ENCODE results near the gene ZNF618.
A peak's percentile ranks its signal among the peaks of the same experiment; 100 is the strongest.

ZNF618 gene, protein sequence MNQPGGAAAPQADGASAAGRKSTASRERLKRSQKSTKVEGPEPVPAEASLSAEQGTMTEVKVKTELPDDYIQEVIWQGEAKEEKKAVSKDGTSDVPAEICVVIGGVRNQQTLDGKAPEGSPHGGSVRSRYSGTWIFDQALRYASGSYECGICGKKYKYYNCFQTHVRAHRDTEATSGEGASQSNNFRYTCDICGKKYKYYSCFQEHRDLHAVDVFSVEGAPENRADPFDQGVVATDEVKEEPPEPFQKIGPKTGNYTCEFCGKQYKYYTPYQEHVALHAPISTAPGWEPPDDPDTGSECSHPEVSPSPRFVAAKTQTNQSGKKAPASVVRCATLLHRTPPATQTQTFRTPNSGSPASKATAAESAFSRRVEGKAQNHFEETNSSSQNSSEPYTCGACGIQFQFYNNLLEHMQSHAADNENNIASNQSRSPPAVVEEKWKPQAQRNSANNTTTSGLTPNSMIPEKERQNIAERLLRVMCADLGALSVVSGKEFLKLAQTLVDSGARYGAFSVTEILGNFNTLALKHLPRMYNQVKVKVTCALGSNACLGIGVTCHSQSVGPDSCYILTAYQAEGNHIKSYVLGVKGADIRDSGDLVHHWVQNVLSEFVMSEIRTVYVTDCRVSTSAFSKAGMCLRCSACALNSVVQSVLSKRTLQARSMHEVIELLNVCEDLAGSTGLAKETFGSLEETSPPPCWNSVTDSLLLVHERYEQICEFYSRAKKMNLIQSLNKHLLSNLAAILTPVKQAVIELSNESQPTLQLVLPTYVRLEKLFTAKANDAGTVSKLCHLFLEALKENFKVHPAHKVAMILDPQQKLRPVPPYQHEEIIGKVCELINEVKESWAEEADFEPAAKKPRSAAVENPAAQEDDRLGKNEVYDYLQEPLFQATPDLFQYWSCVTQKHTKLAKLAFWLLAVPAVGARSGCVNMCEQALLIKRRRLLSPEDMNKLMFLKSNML

DNA sequence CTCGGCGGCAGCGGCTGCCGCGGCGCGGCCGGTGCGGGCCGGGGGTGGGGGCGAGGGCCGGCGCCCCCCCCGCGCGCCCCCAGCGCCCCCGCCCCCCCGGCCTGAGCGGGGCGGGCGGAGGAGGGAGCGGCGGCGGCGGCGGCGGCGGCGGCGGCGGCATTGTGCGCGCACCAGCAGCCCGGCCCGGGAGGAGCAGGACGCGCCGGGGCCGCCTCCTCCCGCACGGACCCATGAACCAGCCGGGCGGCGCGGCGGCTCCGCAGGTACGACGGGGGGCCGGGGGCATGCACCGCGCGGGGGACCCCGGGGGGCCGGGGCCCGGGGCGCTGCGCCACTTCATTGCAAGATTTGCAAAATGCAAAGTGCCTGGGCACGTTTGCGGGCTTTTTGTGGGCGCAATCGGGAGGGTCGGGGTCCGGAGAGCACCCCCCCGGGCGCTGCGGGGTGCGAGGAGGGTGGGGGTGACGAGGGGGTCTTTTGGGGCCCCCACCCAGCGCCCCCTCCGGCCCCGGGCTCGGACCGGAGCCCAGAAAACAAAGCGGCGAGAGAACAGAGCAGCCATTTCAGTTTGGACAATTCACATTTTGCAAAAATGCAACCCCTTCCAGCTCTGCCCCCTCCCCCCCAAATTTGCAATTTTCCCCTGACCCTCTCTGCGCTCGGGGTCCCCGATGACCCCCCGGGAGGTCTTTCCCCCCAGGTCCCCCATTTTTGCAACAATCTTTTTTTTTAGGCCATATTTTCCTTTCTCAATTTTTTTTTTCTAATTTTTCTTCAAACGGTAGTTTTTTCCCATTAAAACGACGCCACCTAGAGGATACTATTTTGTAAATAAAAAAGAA, at the start of gene ZNF618:
Gene ZNF618, plus strand, starts transcription at position 159 of the 842 bp plus-strand sequence. Its CDS starts 72 bp downstream, at position 231.
- H3K4me1 ChIP-seq (ENCODE audit: insufficient read depth, low read length) = peaks cover 6% of the 10 kb centered on the region; the same call in 1 of the 2 replicates
- ATAC-seq (ENCODE audit: insufficient read depth, low read depth) (peak; percentile 83), DNase-seq (peak; percentile 15)
- TF ChIP-seq, protein P1, sequence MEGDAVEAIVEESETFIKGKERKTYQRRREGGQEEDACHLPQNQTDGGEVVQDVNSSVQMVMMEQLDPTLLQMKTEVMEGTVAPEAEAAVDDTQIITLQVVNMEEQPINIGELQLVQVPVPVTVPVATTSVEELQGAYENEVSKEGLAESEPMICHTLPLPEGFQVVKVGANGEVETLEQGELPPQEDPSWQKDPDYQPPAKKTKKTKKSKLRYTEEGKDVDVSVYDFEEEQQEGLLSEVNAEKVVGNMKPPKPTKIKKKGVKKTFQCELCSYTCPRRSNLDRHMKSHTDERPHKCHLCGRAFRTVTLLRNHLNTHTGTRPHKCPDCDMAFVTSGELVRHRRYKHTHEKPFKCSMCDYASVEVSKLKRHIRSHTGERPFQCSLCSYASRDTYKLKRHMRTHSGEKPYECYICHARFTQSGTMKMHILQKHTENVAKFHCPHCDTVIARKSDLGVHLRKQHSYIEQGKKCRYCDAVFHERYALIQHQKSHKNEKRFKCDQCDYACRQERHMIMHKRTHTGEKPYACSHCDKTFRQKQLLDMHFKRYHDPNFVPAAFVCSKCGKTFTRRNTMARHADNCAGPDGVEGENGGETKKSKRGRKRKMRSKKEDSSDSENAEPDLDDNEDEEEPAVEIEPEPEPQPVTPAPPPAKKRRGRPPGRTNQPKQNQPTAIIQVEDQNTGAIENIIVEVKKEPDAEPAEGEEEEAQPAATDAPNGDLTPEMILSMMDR (IDR thresholded peaks at IDR 0.05; ENCODE audit: borderline replicate concordance, extremely low read depth, low read length, poor library complexity, severe bottlenecking) = peak; percentile 17
- TF ChIP-seq EZH2 (IDR thresholded peaks at IDR 0.05; ENCODE audit: borderline replicate concordance, low read depth, low read length, severe bottlenecking) = peak; percentile 92
- H2AFZ ChIP-seq (ENCODE audit: low read depth, low read length) = peak within 1 kb of the TSS; percentile 72
- peak within 1 kb of the TSS; percentile 53 for H3K9ac ChIP-seq (ENCODE audit: low read depth, low read length)
- H3K27me3 ChIP-seq (ENCODE audit: insufficient read depth, low read length, poor library complexity) = peaks cover 31% of the 10 kb centered on the region
- H3K79me2 ChIP-seq (ENCODE audit: insufficient read depth, low read length) = no peaks in the 10 kb centered on the region
- no peaks in the 10 kb centered on the region for H3K9me3 ChIP-seq (ENCODE audit: insufficient read depth, low read length, severe bottlenecking)
- H3K36me3 ChIP-seq (ENCODE audit: insufficient read depth, low read length) = no peaks in the 10 kb centered on the region
- peak within 1 kb of the TSS; percentile 42 to 55; a peak in 3 of 4 replicates for H3K4me3 ChIP-seq (ENCODE audit: low read depth in 1 of 2, low read length in 2 of 2)
- peak within 1 kb of the TSS; percentile 68 for H3K4me2 ChIP-seq (ENCODE audit: insufficient read depth, low read length)
- no peaks in the 10 kb centered on the region for H4K20me1 ChIP-seq (ENCODE audit: insufficient read depth, low read length)
- no peak within 1 kb of the TSS for H3K27ac ChIP-seq (ENCODE audit: low read length)

DNA sequence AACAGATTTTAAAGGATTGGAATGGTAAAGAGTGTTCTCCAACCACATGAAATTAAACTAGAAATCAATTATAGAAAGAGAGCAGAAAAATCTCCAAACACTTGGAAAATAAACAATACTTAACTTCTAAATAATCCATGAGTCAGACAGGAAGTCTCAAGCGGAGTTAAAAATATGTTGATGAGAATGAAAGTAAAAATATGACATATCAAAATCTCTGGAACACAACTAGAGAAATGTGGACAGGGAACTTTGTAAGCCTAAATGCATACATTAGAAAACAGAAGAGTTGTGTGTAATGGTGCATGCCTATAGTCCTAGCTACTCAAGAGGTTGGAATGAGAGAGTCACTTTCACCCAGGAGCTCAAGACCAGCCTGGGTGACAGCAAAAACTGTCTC, 47.9 kb upstream of the ZNF618 start:
- no peak overlapping the region for H3K27ac ChIP-seq (ENCODE audit: low read length)
- no peak for ATAC-seq (ENCODE audit: insufficient read depth, low read depth)
- H3K4me2 ChIP-seq (ENCODE audit: insufficient read depth, low read length) = no peak overlapping the region

DNA sequence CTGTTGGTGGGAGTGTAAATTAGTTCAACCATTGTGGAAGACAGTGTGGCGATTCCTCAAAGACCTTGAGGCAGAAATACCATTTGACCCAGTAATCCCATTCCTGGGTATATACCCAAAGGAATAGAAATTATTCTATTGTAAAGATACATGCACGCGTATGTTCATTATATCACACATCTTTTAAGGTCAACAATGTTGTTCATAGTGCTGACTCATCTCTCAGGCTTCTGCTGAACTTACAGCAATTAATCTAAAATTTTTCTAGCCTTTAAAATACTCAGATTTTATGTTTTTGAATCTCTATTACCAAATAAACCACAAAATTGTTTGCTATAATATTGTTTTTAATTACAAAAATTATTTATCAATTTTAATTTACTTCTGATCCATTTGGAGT, 38.8 kb upstream of the ZNF618 start:
- Histone ChIP-seq H4K20me1 (ENCODE audit: insufficient read depth, low read length) (no peaks in the 10 kb centered on the region), H3K27ac (ENCODE audit: low read length) (no peak overlapping the region), H3K9ac (ENCODE audit: low read depth, low read length) (no peak overlapping the region), H3K9me3 (ENCODE audit: insufficient read depth, low read length, severe bottlenecking) (peaks cover 3% of the 10 kb centered on the region), H3K4me2 (ENCODE audit: insufficient read depth, low read length) (no peak overlapping the region), H3K4me1 (ENCODE audit: insufficient read depth, low read length) (no peaks in the 10 kb centered on the region), H3K4me3 (ENCODE audit: low read depth in 1 of 2, low read length in 2 of 2) (no peak overlapping the region), H3K36me3 (ENCODE audit: insufficient read depth, low read length) (no peaks in the 10 kb centered on the region), H3K27me3 (ENCODE audit: insufficient read depth, low read length, poor library complexity) (no peaks in the 10 kb centered on the region), H2AFZ (ENCODE audit: low read depth, low read length) (no peak overlapping the region), H3K79me2 (ENCODE audit: insufficient read depth, low read length) (no peaks in the 10 kb centered on the region)
- no peak for ATAC-seq (ENCODE audit: insufficient read depth, low read depth)
- TF ChIP-seq, protein P1 (IDR thresholded peaks at IDR 0.05; ENCODE audit: borderline replicate concordance, extremely low read depth, low read length, poor library complexity, severe bottlenecking) = no peak
- no peak for TF ChIP-seq EZH2 (IDR thresholded peaks at IDR 0.05; ENCODE audit: borderline replicate concordance, low read depth, low read length, severe bottlenecking)
- DNase-seq = no peak

More for the DNA sequence above, 47.9 kb upstream of the ZNF618 start:
- Histone ChIP-seq H3K9ac (ENCODE audit: low read depth, low read length) (no peak overlapping the region), H4K20me1 (ENCODE audit: insufficient read depth, low read length) (no peaks in the 10 kb centered on the region), H3K4me1 (ENCODE audit: insufficient read depth, low read length) (no peaks in the 10 kb centered on the region), H3K9me3 (ENCODE audit: insufficient read depth, low read length, severe bottlenecking) (peaks cover 5% of the 10 kb centered on the region), H3K79me2 (ENCODE audit: insufficient read depth, low read length) (no peaks in the 10 kb centered on the region), H3K27me3 (ENCODE audit: insufficient read depth, low read length, poor library complexity) (peaks cover 2% of the 10 kb centered on the region), H3K4me3 (ENCODE audit: low read depth in 1 of 2, low read length in 2 of 2) (no peak overlapping the region), H3K36me3 (ENCODE audit: insufficient read depth, low read length) (no peaks in the 10 kb centered on the region), H2AFZ (ENCODE audit: low read depth, low read length) (no peak overlapping the region)
- TF ChIP-seq EZH2 (IDR thresholded peaks at IDR 0.05; ENCODE audit: borderline replicate concordance, low read depth, low read length, severe bottlenecking) = no peak
- TF ChIP-seq, protein P1 (IDR thresholded peaks at IDR 0.05; ENCODE audit: borderline replicate concordance, extremely low read depth, low read length, poor library complexity, severe bottlenecking) = no peak
- no peak for DNase-seq
